T-helper 1 cell treated with Interleukin-12 subunit alpha and Interleukin-12 subunit beta and Interleukin-4 antibody, amounts not matched to agents 30 ng/mL and 1 ng/mL, for 36 hours (primary cell): Measurements from ENCODE around the gene RAI1. TPM values are rescaled to one million over a fixed set of nuclear protein-coding genes. Genes with fewer than 3 reads are reported as not detected.

ENCODE experiments used
- intact Hi-C: fragments of 100-400 bp; cut with micrococcal nuclease; formaldehyde crosslinking; loops from one replicate; pipeline ENCODE4 v1.15.1; 2024
- total RNA-seq: library from RNA; stranded (reverse); gene quantifications from 2 replicates; pipeline ENCODE4 v1.2.3, GENCODE V29; 2022

The RAI1 gene
- total RNA-seq, 1 donor from 2014 or later, result 24.4 TPM

GRCh38 chr17:17822189-17822588 is 140.9 kb downstream of the RAI1 start:
- intact Hi-C loops, result loop anchor here (2.0 to 5.0 kb wide), 2 partner anchors 40 to 231 kb away; partner anchors contain the start of gene PEMT

GRCh38 chr17:17822616-17823015 is 141.4 kb downstream of the RAI1 start:
- intact Hi-C loops, result loop anchor here (1.0 to 5.0 kb wide), 8 partner anchors 14 to 232 kb away; partner anchors contain the start of genes DRC3, PEMT, SREBF1 and TOM1L2

DNA sequence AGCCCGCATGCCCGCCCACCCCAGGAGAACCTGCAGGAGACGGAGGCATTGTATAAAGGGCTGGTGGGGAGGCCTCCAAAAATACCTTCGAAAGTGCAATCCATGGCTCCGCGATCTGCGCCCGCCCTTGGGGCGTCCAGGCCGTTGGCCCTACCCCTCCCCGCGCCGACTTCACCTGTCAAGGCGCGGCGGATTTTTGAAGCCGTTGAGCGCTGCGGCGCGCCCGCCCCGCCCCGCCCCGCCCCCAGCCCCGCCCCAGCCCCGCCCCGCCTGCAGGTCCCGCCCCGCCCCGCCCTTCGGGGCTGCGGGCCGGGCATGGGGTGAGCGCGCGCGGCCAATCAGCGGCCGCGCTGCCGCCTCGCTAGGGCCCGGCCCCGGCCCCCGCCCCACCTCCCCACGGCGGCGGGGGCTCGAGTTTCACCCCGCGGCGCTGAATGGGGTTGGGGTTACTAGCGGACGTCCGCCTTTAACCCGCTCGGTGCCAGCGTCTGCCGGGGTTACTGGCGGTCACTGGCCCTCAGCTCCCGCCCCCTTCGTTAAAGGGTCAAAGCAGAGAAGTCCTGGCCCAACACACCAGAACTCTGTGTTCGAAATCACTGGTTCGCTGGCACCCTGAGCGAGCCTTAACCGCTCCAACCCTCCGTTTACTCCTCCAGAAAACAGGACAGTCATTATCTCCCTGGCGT is 142.3 kb downstream of the RAI1 start:
- intact Hi-C loops, result loop anchor here (1.0 to 5.0 kb wide), 8 partner anchors 13 to 233 kb away; partner anchors contain the start of genes DRC3, PEMT, SREBF1 and TOM1L2

DNA sequence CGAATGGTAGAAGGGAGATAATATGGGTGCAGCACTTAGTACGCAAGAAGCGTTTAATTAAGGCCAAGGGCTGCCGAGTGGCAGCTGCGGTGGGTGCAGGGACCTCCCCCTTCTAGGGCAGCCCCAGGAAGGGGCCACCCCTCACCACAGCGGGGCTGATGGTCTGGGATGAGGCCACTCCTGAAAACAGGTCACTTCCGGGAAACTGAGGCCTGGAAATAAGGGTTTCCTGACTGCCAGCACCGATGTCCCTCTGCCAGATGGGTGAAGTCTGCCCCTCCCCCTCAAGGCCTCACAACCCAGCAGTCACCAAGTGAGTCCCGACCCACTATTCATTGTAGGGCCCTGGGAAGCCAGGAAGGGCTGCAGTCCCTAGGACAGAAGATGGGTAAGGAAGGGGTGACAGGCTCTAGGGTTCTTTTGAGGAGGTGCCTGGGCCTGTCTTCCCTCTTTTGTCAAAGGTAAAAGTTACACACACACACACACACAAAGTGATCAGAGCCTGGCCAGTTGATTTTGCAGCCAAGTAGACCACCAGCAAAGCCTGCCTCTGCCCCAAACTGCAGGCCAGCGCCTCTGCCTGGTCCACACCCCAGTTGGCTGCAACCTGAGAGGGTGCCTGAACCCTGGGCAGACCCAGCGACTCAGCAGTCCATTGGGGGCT is 143.0 kb downstream of the RAI1 start:
- intact Hi-C loops, result loop anchor here (5.0 kb wide), 1 partner anchor 42 kb away; no protein-coding TSS in a partner anchor

DNA sequence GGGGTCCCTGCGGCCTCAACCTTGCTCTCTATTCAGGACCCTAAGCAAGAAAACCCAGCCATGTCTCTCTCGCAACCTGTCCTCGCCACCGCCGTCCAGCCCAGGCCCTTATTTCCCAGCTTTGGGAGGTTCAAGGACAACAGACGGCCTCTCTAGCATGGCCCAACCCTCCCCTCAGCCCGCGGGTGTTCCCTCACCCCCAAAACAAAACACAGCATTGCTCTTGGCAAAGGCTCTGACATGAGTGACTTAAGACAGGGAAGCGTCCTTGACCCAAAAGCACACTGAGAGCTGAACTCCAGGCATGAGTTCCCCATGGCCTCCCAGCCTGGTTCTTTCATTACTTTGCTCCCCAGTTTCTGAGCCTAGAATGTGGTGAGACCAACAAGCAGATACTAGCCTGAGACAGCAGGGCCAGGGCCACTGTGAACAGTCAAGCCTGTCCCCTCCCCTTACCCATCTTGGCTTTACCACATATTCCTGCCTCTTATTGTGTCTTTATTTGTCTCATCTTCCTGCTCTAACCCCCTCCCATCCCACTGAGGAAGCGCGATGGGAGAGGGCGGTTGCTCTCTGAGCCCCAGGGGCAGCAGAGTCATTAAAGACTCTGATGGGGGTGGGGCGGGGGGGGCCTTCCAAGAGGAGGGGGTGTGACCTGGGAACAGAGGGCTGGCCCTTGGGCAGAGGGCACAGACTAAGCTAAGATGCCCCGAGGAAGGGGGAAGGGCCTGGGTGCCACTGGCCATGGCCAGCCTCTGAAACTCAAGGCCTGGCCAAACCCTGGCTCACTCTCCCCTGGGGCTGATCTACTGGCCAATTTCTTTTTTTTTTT is 143.7 kb downstream of the RAI1 start:
- intact Hi-C loops, result loop anchor here (1.0 to 5.0 kb wide), 2 partner anchors 24 to 43 kb away; no protein-coding TSS in a partner anchor

- intact Hi-C loops, result no loop called here
Measured at GRCh38 chr17:17826342-17826713, 145.1 kb downstream of the RAI1 start.

- intact Hi-C loops, result no loop called here
Measured at GRCh38 chr17:17826942-17827785, 145.9 kb downstream of the RAI1 start.

- intact Hi-C loops, result no loop called here
Measured at GRCh38 chr17:17827826-17828621, 146.8 kb downstream of the RAI1 start.

DNA sequence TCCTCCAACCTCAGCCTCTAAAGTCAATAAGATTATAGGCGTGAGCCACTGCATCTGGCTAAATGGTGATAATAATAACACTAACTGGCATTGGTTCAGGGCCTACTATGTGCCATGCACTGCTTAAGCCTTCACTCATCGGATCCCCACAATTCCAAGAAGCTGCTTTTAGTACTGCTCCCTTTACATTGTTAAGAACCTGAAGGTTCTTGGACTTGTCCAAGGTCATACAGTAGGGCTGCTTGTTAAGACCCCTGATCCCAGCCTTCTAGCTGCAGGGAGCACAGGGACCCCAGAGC is 149.0 kb downstream of the RAI1 start:
- intact Hi-C loops, result loop anchor here (10.0 kb wide), 1 partner anchor 545 kb away; the partner anchor contains the start of gene COPS3

DNA sequence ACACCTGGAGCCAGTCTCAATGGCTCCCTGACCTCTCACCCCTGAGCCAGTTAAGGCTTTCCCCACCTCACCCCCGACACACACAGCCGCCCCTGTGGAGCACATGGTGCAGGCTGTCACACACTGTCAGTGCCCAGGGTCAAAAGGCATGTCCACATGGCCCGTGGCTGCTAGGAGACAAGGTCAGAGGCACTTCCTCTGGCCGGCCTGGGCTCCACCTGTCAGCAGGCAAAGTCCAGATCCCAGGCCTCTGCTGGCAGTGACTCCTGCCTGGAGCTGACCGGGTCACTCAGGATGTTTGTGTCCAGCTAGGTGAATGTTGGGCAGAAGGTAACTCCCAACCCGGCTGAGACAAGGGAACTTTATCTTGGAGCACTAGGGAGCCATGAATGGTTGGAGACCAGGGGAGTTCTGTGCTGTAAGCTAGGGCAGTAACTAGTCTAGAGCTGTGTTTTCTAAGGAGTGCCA is 149.5 kb downstream of the RAI1 start:
- intact Hi-C loops, result loop anchor here (10.0 kb wide), 1 partner anchor 546 kb away; the partner anchor contains the start of gene COPS3

DNA sequence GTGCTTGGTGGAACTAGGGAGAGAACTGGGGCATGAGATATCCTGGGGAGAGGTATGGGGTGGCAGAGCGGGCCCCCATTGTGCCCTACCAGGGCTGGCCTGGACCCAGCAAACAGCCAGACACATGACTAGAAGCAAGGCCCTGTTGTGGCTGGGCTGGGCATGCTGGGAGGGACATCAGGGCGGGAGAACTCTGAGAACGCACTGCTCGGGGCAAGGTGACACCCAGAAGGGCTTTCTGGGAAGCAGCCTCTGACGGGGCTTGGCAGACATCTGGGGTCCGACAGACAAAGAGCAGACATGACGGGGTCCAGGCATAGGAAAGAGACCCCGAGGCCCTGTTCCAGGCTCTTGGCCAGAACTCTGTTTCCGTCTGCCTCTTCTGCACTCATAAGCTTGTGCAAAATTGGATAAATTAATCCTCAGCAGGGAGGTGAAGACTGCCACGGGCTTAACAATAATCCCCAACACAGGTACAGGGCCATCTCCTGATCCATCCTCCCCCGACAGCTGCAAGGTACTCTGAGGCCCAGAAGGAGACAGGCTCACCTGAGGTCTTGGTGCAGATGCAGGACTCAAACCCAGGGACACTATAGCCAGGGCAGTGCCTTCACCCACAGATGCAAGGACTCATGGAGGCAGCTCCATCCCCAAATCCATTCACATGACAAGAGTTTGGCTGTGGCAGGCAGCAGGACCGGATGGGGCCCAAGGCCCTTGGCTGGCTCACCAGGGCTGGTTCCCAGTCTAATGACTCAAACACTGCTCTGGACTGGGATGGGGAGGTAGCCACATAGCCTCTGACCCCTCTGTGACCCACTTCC is 150.2 kb downstream of the RAI1 start:
- intact Hi-C loops, result loop anchor here (10.0 kb wide), 1 partner anchor 547 kb away; the partner anchor contains the start of gene COPS3

- intact Hi-C loops, result loop anchor here (10.0 kb wide), 1 partner anchor 547 kb away; the partner anchor contains the start of gene COPS3
Measured at GRCh38 chr17:17832032-17832363, 150.7 kb downstream of the RAI1 start.

DNA sequence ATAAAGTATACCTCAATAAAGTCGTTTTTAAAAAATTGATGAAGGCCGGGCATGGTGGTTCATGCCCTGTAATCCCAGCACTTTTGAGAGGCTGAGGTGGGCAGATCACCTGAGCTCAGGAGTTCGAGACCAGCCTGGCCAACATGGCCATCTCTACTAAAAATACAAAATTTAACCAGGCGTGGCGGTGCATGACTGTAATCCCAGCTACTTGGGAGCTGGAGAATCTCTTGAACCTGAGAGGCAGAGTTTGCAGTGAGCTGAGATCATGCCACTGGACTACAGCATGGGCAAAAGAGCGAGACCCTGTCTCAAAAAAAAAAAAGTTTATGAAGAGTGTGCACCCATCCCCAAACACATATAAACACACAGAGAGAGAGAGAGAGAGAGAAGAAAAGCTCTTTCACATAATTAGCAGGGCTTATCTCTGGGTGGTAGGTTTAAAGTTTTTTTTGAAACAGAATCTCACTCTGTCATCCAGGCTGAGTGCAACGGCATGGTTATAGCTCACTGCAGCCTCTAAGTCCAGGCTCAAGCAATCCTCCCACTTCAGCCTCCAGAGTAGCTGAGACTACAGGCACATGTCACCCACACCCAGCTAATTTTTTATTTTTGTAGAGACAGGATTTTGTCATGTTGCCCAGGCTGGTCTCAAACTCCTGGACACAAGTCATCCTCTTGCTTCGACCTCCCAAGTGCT is 152.6 kb downstream of the RAI1 start:
- intact Hi-C loops, result loop anchor here (10.0 kb wide), 1 partner anchor 549 kb away; the partner anchor contains the start of gene COPS3

DNA sequence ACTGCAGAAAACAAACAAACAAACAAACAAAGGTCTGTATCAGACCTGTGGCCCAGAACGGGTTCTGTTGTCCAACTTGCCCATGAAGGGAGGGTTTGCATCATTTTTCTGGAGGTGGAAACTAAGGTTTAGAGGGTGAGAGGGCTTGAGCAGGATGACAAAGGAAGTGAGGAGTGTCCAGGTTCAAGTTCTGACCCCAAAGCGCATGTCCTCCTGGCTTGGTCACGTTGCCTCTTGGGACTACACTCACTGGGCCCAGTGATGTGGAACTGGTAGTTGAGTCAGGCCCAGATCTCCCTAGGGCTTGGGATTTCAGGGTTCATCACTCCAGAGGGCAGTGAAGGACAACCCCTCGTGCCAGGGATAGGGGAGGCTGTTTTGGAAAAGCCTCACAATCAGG is 153.7 kb downstream of the RAI1 start:
- intact Hi-C loops, result loop anchor here (5.0 to 10.0 kb wide), 4 partner anchors 153 to 550 kb away; partner anchors contain the start of genes ALKBH5, COPS3, PEMT and RAI1

DNA sequence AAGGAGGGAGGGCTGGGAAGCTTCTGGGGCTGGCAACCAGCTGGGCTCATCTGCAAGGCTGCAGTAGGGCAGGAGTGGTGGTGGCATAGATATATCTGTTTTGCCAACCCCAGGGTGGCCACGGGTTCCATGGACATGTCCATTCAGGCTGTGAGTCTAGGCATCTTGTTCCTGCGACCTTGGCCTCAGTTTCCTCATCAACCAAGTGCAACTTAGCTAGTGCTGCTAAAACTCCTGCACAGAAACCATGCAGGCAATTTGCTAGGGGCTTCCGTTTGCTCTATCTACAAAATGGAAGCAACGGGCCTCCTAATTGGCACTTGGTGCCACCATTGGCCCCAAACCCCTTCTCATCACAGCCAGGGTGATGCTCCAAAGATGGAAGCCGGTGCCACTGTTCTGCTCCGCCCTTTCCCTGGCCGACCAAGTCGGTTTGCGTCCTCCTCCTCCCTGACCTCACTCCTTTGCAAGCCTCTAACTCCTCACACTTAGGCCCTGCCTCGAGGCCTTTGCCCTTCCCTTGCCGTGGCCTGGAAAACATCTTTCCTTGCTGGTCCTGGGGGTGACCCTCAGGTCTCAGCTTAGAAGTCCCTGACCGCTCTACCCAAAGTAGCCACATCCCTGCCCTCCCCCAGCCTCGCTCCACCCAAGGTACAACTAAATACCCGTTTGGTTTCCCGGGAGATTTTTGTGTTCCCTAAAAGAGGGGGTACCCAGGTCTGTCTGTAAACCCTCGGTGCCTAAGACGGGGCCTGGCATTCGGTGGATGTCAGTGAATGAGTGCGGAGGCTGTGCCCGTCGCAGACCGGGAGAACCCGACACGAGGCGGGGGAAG is 154.4 kb downstream of the RAI1 start:
- intact Hi-C loops, result loop anchor here (1.0 to 10.0 kb wide), 8 partner anchors 12 to 551 kb away; partner anchors contain the start of genes ALKBH5, COPS3, PEMT and RAI1

- intact Hi-C loops, result loop anchor here (1.0 to 10.0 kb wide), 8 partner anchors 13 to 552 kb away; partner anchors contain the start of genes ALKBH5, COPS3, PEMT and RAI1
Measured at GRCh38 chr17:17836250-17836817, 155.1 kb downstream of the RAI1 start.
